Vagina (tissue), 2 donors: ENCODE data around the gene MBLAC1.

Source experiments
- POLR2AphosphoS5 ChIP-seq, 2 donors: sonication (generic); formaldehyde crosslinking; IDR thresholded peaks; one replicate each; pipeline ENCODE4 v1.9.0; 2017; ENCODE audit warnings: antibody characterized with exemption in 2 of 2, mild to moderate bottlenecking in 2 of 2, low read depth in 1 of 2; ENCODE audit not compliant: insufficient read depth in 1 of 2
- TF ChIP-seq, protein P1 (sequence below), 3 experiments: fragments of 450-650 bp in 2 of 3; fragments of 200-600 bp in 1 of 3; sonication (generic) in 1 of 3; IDR thresholded peaks; one replicate each; pipeline ENCODE4 v1.5.1; 2017 to 2019; ENCODE audit warnings: antibody characterized with exemption in 3 of 3, mild to moderate bottlenecking in 2 of 3, moderate library complexity in 2 of 3

- TF ChIP-seq, protein P1, sequence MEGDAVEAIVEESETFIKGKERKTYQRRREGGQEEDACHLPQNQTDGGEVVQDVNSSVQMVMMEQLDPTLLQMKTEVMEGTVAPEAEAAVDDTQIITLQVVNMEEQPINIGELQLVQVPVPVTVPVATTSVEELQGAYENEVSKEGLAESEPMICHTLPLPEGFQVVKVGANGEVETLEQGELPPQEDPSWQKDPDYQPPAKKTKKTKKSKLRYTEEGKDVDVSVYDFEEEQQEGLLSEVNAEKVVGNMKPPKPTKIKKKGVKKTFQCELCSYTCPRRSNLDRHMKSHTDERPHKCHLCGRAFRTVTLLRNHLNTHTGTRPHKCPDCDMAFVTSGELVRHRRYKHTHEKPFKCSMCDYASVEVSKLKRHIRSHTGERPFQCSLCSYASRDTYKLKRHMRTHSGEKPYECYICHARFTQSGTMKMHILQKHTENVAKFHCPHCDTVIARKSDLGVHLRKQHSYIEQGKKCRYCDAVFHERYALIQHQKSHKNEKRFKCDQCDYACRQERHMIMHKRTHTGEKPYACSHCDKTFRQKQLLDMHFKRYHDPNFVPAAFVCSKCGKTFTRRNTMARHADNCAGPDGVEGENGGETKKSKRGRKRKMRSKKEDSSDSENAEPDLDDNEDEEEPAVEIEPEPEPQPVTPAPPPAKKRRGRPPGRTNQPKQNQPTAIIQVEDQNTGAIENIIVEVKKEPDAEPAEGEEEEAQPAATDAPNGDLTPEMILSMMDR (IDR thresholded peaks at IDR 0.05), result no peak
- no peak for TF ChIP-seq POLR2AphosphoS5 (IDR thresholded peaks at IDR 0.05; ENCODE audit: insufficient read depth in 1 of 2, low read depth in 1 of 2)
Measured at GRCh38 chr7:100093498-100093897, 33.3 kb upstream of the MBLAC1 start.
